Stimulated activated CD8-positive, alpha-beta memory T cell treated with anti-CD3 and anti-CD28 coated beads, Interleukin-7, amount 100 ng/mL, for 4 hours (primary cell): Measurements from ENCODE around the gene SPEN.

ENCODE experiments used
- DNase-seq, 2 donors: peaks; one replicate each; pipeline ENCODE4 v3.0.0-alpha.2; 2020; ENCODE audit warnings: low read depth in 2 of 2

SPEN gene

DNA sequence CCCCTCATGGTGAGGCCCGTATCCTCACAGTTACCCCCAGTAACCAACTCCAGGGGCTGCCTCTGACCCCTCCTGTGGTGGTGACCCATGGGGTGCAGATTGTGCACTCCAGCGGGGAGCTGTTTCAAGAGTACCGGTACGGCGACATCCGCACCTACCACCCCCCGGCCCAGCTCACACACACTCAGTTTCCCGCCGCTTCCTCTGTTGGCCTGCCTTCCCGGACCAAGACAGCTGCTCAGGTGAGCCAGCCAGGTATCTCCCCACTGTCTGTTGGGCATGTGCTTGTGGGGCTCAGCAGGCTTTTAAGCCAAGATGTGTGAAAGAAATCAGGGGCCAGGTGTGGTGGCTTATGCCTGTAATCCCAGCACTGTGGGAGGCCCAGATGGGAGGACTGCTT lies 88.5 kb downstream of the SPEN start:
- no peak for DNase-seq

DNA sequence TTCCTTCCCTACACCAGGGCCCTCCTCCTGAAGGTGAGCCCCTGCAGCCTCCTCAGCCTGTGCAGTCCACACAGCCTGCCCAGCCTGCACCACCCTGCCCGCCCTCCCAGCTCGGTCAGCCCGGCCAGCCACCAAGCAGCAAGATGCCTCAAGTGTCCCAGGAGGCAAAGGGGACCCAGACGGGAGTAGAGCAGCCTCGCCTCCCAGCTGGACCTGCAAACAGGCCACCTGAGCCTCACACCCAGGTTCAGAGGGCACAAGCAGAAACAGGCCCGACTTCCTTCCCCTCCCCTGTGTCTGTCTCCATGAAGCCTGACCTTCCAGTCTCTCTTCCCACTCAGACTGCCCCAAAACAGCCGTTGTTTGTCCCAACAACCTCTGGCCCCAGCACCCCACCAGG lies 89.6 kb downstream of the SPEN start:
- no peak for DNase-seq

DNA sequence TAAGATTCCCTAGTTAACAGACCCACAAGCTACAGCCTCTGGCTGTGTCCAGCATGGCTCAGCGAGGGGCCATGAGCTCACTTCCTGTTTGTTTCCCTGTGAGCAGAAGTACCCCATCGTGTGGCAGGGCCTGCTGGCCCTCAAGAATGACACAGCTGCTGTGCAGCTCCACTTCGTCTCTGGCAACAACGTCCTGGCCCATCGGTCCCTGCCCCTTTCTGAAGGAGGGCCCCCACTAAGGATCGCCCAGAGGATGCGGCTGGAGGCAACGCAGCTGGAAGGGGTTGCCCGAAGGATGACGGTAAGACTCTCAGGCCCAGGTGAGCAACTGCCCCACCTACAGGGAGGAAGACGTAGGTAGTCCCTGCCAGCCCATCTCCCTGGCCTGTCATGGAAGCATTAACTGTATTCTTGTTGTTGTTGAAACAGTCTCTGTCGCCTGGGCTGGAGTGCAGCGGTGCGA lies 90.2 kb downstream of the SPEN start:
- DNase-seq: no peak

DNA sequence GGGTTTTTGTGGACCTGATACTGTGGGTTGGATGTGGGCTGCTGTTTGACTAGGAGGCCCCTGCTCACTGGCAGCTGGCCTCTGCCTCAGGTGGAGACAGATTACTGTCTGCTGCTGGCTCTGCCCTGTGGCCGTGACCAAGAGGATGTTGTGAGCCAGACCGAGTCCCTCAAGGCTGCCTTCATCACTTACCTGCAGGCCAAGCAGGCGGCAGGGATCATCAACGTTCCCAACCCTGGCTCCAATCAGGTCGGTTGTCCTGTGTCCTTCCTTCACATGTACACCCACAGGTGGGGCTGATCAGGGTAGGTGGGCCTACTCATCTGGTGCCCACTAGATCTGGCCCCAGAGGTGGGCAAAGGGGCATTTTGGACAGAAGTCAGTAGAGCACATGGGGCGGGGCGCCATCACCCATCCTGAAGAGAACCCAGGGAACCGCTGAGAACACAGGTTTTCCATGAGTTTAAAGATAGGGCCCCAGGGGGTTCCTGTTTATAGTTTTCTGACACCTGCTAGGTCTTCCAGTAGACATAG lies 91.2 kb downstream of the SPEN start:
- no peak for DNase-seq

DNA sequence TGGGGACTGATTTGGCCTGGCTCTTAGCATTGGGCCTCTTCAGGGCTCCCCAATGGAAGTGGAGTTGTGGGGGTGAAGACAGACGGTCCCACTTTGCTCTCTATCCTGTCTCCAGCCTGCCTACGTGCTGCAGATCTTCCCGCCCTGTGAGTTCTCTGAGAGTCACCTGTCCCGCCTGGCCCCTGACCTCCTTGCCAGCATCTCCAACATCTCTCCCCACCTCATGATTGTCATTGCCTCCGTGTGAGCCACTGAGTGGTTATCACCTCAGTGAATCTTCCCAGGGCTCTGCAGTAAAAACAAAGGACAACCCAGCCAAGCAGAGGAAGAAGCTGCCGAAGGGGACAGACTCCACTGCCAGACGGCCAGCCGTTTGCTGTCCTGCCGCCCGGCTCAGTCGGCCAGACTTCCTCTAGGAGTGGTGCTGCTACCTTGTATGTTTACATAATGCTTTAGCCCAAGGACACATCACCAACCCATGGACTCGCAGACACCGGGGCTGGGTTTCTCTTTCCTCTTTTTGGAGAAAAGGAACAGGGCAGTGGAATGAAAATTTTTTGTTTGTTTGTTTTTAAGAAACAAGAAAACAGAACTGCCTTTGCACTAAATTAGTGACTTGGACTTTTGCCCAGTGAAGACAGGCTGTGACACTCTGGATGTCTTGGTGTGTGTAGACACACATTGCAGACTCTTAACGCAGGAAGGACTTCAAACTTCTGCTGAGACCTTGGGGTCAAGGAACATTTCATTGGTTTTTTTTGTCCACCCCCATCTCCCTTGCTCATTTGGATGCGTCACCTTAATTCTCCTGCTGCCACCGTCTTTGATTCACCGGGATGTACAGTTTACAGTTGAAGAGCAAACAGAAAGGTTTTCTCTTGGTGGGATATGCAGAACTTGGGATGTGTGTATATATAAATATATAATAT lies 91.9 kb downstream of the SPEN start:
- no peak for DNase-seq

DNA sequence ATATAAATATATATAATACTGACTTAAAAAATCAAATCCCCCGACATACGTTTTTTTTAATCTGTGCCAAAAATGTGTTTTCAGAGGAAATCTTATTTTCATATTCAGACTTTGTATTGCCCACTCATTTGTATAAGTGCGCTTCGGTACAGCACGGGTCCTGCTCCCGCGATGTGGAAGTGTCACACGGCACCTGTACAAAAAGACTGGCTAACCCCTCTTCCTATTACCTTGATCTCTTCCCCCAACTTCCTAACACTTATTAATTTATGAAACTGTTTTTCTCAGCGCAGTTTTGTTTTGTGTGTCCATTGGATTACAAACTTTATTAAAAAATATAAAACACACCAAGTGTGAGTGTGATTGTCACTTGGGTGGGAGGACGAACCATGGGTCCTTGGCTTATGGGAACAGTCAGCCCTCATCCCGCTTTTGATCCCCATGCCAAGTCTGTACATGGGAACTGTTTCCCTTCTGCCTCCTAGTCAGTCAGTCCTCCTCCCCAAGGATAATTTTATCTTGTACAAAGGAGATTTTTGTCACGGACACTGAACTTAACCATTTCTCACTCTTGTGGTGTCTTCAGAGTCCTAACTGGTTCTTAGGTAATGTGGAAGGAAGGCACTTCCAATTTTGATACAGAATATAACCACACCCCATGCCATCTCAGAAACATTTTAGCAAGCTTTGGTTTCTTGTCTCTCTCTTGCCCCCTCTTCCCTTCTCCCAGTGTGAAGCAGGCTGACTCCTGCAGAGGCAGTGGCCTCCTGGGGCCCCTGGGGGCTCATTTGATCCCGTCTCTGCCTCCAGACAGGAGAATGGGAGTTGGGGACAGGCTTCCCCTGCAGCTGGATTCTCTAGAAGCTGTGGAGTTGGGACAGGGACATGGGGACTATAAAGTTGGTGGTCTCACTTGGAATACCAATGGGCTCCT lies 92.9 kb downstream of the SPEN start:
- DNase-seq: no peak

DNA sequence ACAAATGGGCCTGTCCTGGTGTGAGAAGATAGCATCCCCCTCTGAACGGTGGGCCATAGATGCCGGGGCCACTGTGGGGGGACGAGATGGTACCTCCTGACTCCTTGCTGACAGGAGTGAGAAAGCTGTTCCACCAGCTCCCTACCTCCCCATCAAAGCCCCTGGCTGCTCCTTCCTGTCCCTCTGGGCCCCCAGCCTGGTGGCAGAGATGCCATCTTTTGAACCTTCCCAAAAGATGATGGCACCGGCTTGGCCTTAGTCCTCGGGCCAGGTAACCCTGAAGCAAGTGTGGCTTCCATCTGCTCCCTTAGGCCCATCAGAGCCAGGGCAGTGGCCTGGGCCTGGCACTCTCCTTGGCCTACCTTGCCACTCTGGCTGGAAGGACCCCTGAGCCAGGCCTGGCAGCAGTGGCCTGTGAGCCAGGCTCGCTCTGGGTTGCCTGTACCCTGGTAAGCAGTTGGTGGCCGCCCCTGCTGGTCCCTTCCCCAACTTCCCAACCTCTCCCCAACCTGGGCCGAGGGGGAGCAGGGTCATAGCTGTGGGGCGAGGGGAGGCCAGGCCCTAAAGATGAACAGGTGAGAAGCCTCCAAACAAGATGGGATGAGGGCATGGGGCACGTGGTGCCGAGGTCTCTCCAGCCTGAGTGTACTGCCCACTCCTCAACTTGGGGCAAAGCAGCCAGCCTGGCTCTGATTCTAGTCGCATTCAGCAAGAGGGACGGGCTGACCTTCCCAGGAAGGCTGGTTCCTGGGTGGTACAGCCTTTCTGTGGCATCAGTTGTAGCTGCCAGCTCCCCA lies 93.7 kb downstream of the SPEN start:
- DNase-seq: no peak

DNA sequence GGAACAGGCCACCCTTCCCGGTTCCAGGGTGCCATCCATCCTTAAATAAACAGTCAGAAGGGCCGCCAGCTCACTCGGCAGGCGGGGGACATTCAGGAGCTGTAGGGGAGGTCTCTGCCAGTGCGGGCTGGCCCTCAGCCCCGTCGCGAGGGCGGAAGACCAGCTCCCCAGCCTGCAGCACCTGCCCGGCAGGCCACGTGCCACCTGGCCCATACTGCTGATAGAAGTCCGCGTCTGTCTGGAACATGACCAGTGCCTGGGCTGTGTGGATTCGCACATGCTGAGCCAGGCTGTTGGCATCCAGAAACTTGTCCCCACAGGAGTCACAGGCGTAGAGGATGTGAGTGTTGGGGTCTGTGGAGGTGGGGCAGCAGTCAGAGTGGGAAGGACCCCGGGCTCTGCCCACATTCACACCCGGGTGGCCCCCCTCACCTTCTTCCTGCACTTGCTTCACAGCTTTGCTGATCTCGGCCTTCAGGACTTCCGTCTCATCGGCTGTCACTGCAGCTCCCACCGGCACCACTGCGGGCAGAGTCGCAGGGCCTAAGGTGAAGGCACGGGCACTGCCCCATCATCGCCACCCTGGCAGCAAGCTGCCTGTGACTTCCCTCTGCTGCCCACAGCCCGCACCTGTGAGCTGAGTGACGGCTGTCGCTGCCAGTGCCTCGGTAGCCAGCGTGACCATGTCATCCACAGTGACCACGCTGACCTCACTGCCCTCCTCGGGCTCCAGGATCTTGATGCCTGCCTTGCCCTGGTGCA lies 94.6 kb downstream of the SPEN start:
- no peak for DNase-seq

DNA sequence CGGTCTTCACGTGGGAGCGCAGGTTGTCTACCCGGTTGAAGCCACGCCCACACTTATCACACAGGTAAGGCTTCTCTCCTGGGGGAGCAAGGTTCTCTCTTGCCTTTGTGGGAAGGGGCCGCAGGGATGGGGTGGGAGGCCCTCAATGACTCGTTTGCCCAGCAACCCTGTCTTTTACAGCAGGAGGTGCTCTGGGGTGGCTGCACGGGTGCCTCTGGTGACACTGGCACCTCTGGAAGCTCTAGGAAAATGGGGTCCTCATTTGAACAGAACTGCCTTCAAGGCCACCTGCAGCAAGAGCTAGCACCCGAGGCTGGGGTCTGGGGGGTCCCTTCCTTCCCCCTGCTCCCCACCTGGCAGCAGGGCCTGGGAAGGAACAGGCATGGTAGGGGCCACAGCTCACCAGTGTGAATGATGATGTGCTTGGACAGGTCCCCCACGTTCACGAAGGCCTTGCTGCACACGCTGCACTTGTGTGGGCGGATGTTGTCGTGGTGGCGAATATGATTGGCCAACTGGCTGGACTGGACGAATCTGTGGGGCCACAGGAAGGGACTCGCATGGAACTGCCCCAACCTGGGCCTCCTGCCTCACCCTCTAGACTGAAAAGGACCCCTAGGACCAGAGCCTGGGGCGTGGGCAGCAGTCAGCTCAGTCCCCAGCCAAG lies 95.3 kb downstream of the SPEN start:
- no peak for DNase-seq

DNA sequence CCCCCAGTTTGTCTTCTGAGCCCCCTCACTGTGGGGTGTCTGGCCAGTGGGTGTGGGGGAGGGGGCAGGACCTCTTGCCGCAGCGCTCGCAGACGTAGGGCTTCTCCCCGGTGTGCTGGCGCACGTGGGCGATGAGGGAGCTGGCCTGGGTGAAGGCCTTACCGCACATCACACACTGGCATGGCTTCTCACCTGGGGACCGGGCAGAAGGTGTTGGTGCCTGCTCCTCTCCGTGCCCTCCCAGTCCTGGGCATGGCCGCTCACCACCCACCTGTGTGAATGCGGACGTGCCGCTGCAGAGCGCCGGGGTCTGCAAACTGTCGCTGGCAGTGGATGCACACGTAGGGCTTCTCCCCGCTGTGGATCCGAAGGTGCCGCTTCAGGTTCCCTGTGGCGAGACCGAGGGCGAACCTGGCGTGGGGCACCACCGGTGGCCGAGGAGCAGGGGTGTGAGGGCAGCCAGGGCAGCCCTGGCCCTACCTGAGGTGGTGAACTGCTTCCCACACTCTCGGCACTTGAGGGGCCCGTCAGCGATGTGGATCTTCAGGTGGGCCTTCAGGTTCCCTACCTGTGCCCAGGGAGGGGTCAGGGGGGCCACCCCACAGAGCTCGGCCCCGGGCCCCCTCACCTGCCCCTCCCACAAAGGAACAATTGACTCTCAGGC lies 96.0 kb downstream of the SPEN start:
- no peak for DNase-seq

DNA sequence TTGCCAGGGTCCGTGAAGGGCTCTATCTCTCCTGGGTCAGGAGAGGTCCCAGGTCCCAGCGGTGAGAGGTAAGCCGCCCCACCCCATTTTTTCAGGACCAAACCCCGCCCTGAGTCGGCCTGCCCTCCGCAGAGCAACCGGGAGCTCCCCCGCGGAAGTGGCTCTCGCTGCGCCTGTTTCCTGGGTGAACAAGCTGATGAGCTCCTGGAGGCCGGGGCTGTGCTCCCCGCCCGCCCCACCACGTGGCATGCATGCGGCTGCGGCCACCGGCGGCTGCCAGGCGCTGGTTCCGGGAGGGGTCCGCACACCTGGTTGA lies 96.4 kb downstream of the SPEN start:
- no peak for DNase-seq

DNA sequence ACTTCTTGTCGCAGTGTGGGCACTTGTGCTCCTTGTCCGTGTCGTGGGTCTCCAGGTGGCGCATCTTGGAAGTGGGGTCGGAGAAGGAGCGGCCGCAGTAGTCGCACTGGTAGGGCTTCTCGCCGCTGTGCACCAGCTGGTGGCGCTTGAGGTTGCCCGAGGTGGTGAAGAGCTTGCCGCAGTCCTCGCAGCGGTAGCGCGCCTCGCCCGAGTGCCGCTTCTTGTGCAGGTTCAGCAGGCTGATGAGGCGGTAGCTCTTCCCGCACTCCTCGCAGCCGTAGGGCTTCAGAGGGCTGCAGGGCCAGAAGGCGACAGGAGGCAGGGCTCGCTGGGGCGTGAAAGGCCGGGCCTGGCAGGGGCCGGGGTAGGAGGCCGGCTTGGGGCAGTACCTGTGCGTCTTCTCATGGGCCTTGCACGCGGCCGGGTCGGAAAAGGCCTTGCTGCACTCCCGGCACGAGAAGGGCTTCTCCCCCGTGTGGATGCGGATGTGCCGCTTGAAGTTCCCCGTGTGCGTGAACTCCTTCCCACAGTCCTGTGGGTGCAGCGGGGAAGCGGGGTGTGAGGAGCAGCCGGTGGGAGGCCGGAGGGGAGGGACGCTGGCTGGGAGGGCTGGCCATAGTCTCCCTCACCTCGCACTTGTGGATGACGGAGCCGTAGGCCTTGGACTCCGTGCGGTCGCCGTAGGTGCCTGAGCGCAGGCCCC lies 97.0 kb downstream of the SPEN start:
- no peak for DNase-seq

DNA sequence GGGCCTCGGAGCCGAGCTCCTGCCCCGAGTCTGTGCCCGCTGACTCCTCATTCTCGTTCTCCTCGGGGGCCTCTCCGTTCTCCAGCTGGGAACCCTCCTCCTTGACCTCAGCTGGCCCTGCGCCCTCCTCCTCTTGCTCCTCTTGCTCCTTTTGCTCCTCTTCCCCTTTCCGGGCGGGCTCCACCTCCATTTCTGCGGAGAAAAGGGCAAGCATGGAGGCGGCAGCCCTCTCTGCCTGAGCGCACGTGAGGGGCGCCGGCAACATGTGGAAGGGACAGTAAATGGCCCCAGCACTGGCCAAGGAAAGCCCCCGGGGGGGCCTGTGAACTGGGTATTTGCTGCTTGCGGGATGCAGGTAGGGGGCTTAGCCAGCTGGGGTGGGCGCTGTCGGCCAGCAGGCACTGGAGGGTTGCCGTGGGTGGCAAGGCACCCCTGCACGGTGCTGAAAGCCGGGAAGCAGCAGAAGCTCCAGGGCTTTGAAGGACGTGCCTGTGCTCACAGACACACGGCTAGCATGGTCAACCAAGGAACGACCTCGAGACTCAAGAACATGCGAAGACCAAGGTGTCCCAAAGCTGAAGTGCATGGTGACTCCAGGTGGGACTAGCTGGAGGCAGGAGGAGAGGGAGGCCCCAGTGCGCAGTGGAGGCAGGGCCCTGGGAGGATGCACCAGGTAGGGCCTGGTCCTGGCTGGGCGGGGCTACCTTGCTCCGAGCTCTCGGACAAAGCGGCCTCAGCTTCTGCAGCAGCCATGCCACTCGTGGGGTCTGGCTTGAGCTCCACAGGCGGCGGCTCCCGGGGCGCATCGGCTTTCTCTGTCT lies 97.7 kb downstream of the SPEN start:
- DNase-seq: no peak

DNA sequence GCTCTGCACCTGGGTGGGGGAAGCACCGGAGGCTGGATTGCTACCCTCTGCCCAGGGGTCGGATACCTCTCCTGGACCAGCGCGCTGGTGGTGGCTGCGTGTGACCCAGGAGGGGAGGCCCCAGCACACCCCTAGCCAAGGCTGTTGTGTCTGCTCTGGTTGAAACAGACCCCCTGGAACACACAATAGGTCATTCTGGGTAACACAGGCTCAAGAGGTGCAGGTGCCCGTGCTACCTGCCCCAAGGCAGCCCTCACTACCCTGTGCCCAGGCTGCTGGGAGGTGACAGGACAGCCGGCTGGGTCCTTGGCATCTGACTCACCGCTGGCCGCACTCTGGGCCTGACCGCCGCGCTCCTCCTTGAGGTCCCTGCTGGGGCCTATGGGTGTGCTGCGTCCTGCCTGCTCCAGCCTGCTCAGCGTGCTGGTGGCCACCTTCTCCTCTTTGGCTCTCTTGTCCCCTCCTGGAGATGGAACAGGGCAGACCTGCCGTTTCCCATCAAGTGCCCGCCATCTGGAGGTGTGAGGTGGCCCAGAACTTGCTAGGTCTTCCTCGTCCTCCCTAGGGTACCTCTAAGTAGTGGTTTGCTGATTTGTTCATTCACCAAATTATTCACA lies 98.4 kb downstream of the SPEN start:
- no peak for DNase-seq

DNA sequence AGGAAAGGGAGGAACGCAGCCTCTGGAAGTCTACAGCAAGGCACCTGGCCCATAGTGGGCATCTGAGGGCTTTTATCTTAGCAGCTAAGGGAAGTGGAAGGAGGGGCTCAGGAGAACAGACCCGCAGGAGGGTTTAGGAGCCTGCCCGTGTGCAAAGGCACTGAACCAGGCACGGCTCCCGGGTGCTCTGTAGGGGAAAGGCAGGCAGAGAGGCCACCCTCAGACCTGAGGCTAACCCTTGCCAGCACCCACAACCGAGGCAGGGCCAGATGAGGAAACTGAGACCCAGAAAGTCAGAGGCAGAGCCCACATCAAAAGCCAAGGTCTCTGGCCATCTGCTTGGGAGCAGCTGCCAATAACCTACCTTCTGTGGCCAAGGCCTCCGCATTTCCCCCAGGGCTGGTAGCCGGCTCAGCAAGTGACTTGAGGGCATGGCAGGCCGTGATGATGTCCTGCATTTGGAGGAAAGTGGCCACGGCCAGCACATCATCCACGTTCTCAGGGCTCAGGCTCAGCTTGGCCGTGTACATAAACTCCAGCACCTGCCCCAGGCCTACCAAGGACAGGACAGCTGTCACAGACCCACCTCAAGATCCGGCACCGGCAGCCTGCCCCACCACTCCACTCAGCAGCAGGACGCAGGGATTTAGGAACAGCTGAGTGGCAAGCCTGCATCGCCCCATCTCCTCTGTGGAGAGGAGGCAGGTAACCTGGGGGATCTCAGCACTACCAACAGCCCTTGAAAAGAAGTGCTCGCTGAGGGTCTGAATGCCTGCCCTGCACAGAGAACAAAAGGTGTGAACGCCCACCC lies 99.3 kb downstream of the SPEN start:
- DNase-seq: no peak

DNA sequence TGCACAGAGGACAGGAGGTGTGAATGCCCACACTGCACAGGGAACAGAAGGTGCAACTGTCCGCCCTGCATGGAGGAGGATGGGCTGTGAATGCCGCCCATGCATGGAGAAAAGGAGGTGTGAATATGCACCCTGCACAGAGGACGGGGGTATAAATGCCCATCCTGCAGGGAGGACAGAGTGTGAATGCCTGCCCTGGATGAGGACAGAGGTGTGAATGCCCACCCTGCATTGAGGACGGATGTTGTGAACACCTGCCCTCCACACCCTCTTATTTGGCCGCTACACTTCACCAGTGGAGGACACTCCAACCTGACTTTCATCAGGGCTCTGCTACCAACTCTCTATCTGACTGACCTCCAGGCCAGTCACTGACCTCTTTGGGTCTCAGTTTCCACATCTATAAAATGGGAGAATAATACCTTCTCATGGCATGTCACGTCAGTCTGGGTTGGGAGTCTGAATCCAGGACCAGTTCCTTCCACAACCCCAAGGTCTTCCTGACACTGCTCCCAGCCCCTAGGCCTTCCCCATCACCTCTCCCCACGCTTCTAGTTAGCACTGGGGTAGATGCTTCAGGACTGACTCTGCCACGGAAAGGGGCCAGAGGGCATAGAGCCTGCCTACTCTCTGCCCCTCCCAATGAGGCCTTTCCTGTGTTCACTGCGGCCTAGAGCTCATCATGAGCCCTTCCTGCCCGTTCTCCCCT lies 100.0 kb downstream of the SPEN start:
- no peak for DNase-seq
